HEK293T (cell line): ENCODE data around the gene BTBD1.

Experiments
- L3MBTL2 ChIP-seq: fragments of 450-650 bp; conservative IDR thresholded peaks from 2 replicates; pipeline ENCODE4 v1.6.1; 2016; ENCODE audit warnings: mild to moderate bottlenecking
- NFRKB ChIP-seq: fragments of 450-650 bp; IDR thresholded peaks from 2 replicates; pipeline ENCODE4 v1.6.1; 2016; ENCODE audit warnings: mild to moderate bottlenecking, moderate library complexity
- ZNF384 ChIP-seq: fragments of 450-650 bp; IDR thresholded peaks from 2 replicates; pipeline ENCODE4 v1.6.1; 2016

DNA sequence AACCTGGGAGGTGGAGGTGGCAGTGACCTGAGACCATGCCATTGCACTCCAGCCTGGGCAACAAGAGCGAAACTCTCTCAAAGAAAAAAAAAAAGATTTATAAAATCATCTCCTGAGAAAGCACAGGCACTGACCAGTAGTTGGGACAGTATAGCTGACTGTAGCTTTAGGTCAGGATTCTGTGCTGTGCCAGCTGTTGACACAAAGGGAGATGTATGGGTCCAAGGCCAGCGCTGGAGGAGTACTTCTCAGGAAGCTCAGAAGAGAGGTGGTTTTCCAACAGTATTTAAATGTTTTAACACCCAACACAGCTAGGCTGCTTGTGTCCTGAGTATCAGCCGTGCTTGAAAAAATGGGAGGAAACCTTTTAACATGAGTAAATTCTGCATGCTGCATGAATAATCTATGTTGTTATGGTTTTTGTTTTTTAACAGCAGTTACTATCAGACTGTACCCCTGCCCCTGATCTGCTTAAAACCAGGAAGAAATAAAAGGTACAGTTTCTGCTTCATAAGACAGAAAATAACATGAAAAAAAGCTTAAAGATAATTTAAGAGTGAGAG is 74.5 kb downstream of the BTBD1 start:
- TF ChIP-seq NFRKB (no peak), L3MBTL2 (no peak), ZNF384 (no peak)
